H1 (cell line): ENCODE measurements around the gene NPFFR1. TPM values are rescaled to one million over a fixed set of nuclear protein-coding genes. Genes with fewer than 3 reads are reported as not detected.

Source experiments
- CHD7 ChIP-seq: fragments of 300-600 bp; sonication (generic); IDR thresholded peaks from 2 replicates; pipeline ENCODE4 v1.7.1; 2012; ENCODE audit warnings: low read length, moderate library complexity, mild to moderate bottlenecking, inconsistent platforms; ENCODE audit not compliant: insufficient replicate concordance
- TAF7 ChIP-seq: optimal IDR thresholded peaks from 2 replicates; pipeline ENCODE3; 2011; ENCODE audit warnings: low read depth, mild to moderate bottlenecking, inconsistent platforms, low read length, moderate library complexity, borderline replicate concordance
- polyA plus RNA-seq, 7 experiments: library from polyadenylated mRNA; depleted of rRNA in 3 of 7; stranded (reverse) in 5 of 7; unstranded in 2 of 7; fragments of >200 nt in 5 of 7; fragments of 200-250 nt in 2 of 7; gene quantifications; 1 replicate in 5 of 7; 2 replicates in 1 of 7; 4 replicates in 1 of 7; pipeline versions ENCODE4 v1.2.1 to v1.2.3, GENCODE V29; 2011 to 2013; ENCODE audit warnings: missing spikeins in 2 of 7, mixed read lengths in 2 of 7
- total RNA-seq: library from RNA; stranded (reverse); fragmentation: NEBNext Ultra II Directional; extraction: Animal tissue kit (Norgen Biotek cat#: 25700); gene quantifications from 2 replicates; pipeline ENCODE4 v1.2.1, GENCODE V29; 2021

NPFFR1 gene
- total and polyA plus RNA-seq, 2 of the 8 experiments (the other 6 are each of a cell fraction or from before 2014, with no cell fraction given): 0.02 to 0.06 TPM

- TF ChIP-seq CHD7: no peak
- no peak for TF ChIP-seq TAF7
These were observed 14.6 kb upstream of the NPFFR1 start (continued) for GRCh38 chr10:70298393-70298792.
